Heart right ventricle (tissue), 16 donors: ENCODE results near the gene ITPRID2. TPM values are rescaled to one million over a fixed set of nuclear protein-coding genes. Genes with fewer than 3 reads are reported as not detected.

ENCODE experiments used
- ATAC-seq, 8 donors: fragments of 200-7000 bp; cut with Tn5 transposase; one replicate each; pipeline ENCODE4 v1.9.1; 2020; ENCODE audit warnings: mild to moderate bottlenecking in 8 of 8, moderate library complexity in 8 of 8, moderate number of reproducible peaks in 1 of 8
- DNase-seq, 2 donors: peaks; one replicate each; pipeline ENCODE4 v3.0.0-alpha.2; 2020
- H3K27ac ChIP-seq, 10 donors: fragments of 200-600 bp; sonication (generic) in 2 of 10; one replicate each; pipeline versions ENCODE4 v1.5.0 to v1.8.0; 2020 to 2022; ENCODE audit warnings: mild to moderate bottlenecking in 3 of 10
- H3K27me3 ChIP-seq, 7 donors: fragments of 200-600 bp; one replicate each; pipeline ENCODE4 v1.8.0; 2021 to 2022; ENCODE audit warnings: mild to moderate bottlenecking in 2 of 7
- H3K36me3 ChIP-seq, 9 donors: fragments of 200-600 bp; sonication (generic) in 1 of 9; one replicate each; pipeline versions ENCODE4 v1.5.0 to v1.8.0; 2020 to 2022; ENCODE audit warnings: mild to moderate bottlenecking in 2 of 9
- H3K4me1 ChIP-seq, 9 donors: fragments of 200-600 bp; sonication (generic) in 1 of 9; one replicate each; pipeline versions ENCODE4 v1.5.0 to v1.8.0; 2020 to 2022; ENCODE audit warnings: mild to moderate bottlenecking in 4 of 9
- H3K4me3 ChIP-seq, 10 donors: fragments of 200-600 bp; sonication (generic) in 2 of 10; one replicate each; pipeline versions ENCODE4 v1.5.0 to v1.8.0; 2020 to 2022; ENCODE audit warnings: mild to moderate bottlenecking in 7 of 10, moderate library complexity in 2 of 10
- H3K9me3 ChIP-seq, 11 donors: fragments of 200-600 bp in 10 of 11; sonication (generic) in 2 of 11; one replicate each; pipeline versions ENCODE4 v1.5.0 to v1.8.0; 2013 to 2022; ENCODE audit warnings: mild to moderate bottlenecking in 2 of 11, control low read depth in 1 of 11, moderate library complexity in 1 of 11
- WGBS, 2 donors: extraction: QIAGEN DNeasy Blood & Tissue Kit; methylation state at CpG; one replicate each; pipeline ENCODE4 v1.1.7; 2013; ENCODE audit warnings: inconsistent platforms in 1 of 2; 5-methylcytosine and 5-hydroxymethylcytosine counted together
- intact Hi-C, 10 donors: fragments of 100-400 bp; cut with DNase I; formaldehyde crosslinking; loops; one replicate each; pipeline versions ENCODE4 v1.11.1 to v1.14.2; 2022
- polyA plus RNA-seq, 2 donors: library from polyadenylated mRNA; stranded (reverse); fragments of 200-250 nt; gene quantifications; one replicate each; pipeline ENCODE4 v1.2.3, GENCODE V29; 2013
- total RNA-seq, 10 donors: library from RNA; stranded (reverse); fragmentation: NEBNext Ultra II Directional in 3 of 10; extraction: Animal tissue kit (Norgen Biotek cat#: 25700) in 3 of 10; gene quantifications; one replicate each; pipeline versions ENCODE4 v1.2.1 to v1.2.4, GENCODE V29; 2021 to 2023
- TF ChIP-seq, protein P1 (sequence below), 9 donors: fragments of 200-600 bp; sonication (generic) in 2 of 9; IDR thresholded peaks; one replicate each; pipeline versions ENCODE4 v1.5.0 to v1.8.0; 2021 to 2022; ENCODE audit warnings: antibody characterized with exemption in 9 of 9, mild to moderate bottlenecking in 5 of 9, moderate library complexity in 1 of 9
- donor health status: Arrhythmogenic right ventricular cardiomyopathy.
- donor health status: ischemic (EF 13 %, LVEDD 7.1; RV severe dilation, severe dysfunction).
- donor health status: healthy with polysubstance abuse.
- donor health status: DM: no; HTN: yes; CAD: no.
- donor health status: DM: no; HTN: no; CAD: no.
- donor health status: ischemic (EF 25% LVEDD 6.9; RV normal size, moderate dysfunction).
- donor health status: ischemic (EF 25% LVEDD 5.7; RV mildly dilated, moderate dysfunction).
- donor health status: healthy.
- donor health status: DM: yes; HTN: yes; CAD: no.
- donor health status: Ischemic cardiomyopathy.
- donor health status: ischemic (EF 35%, LVEDD 5.7; RV mildly dilated, moderate dysfunction).
- donor health status: nonischemic (EF 11% LVEDD 7.7; RV severe dilation, severe dysfunction).
- donor health status: DM: yes; HTN: yes; CAD: no.
- donor health status: PGD.
- donor health status: ischemic (EF 29% LVEDD 5.4; RV normal size, mild dysfunction).
- donor health status: nonischemic (EF 23%, LVEDD 6.1; RV moderate dilation, normal function).

The ITPRID2 gene
- total and polyA plus RNA-seq, 12 donors: 30.6 to 119 (median 67.9) TPM

DNA sequence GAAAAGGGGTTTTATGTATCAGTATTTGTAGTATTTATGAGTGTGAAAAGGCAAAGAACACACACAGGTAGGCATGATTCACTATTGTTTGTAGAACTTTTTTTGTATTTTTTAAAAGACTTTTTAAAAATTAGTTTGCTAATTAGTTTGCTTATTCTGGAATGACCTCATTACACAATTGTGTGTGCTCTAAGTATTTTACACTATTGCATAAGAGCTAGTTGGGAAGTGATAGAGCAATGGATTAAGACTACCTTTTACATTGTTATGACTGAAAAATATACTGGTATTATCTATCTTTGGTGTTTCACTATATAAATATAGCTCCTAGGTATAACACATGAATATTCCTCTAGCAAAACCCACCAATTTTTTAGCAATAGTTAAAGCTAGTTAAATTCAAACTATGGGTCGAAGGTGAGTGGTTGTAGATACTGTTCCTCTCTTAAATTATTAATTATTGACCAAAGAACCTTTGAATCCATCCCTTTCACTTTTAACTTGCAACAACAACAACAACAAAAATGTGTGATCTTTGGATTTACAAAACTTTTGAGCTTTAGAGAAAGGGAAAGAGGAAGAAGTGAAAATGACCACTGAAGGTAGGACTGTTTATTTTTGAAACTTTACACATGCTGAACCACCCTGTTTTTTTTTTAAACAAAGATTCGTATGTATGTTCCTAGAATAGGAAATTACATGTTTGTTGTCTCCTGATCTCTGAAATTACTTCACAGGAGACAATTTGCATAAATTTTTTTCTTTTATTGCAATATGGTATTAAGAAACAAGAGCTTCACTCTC, 18.7 kb downstream of the ITPRID2 start:
- no peaks in the 10 kb centered on the region for H3K9me3 ChIP-seq
- no peaks in the 10 kb centered on the region for H3K27me3 ChIP-seq
- 67 to 72% methylated on average over 2 of the region's 2 CpGs for WGBS, 2 donors
- intact Hi-C loops: no loop called here
- H3K27ac ChIP-seq: no peak overlapping the region
- H3K4me1 ChIP-seq: peaks cover 0 to 65% (median 28%) of the 10 kb centered on the region in 9 donors
- ATAC-seq: no peak
- H3K4me3 ChIP-seq: no peak overlapping the region
- H3K36me3 ChIP-seq: peaks cover 0 to 92% (median 33%) of the 10 kb centered on the region in 9 donors
- TF ChIP-seq, protein P1, sequence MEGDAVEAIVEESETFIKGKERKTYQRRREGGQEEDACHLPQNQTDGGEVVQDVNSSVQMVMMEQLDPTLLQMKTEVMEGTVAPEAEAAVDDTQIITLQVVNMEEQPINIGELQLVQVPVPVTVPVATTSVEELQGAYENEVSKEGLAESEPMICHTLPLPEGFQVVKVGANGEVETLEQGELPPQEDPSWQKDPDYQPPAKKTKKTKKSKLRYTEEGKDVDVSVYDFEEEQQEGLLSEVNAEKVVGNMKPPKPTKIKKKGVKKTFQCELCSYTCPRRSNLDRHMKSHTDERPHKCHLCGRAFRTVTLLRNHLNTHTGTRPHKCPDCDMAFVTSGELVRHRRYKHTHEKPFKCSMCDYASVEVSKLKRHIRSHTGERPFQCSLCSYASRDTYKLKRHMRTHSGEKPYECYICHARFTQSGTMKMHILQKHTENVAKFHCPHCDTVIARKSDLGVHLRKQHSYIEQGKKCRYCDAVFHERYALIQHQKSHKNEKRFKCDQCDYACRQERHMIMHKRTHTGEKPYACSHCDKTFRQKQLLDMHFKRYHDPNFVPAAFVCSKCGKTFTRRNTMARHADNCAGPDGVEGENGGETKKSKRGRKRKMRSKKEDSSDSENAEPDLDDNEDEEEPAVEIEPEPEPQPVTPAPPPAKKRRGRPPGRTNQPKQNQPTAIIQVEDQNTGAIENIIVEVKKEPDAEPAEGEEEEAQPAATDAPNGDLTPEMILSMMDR (IDR thresholded peaks at IDR 0.05): no peak
- DNase-seq: no peak

DNA sequence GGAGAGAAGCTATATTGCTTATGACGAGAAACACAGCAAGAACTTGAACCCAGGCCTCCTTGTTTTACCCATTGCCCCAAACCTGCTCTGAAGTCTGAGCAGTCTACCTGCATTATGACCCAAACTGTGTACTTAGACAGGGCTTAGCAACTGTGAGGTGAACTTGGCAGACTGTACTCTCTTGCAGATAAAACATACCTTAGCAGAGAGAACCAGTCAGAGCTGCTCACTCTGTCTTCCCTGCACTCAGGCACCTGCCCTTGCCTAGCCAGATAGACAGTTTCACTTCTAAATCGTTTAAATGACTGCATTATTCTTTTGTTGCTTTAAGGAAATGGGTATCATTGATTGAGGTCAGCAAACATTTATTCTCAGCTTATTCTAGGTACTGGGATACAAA, 20.3 kb downstream of the ITPRID2 start:
- Histone ChIP-seq H3K27ac (no peak overlapping the region), H3K4me1 (peaks cover 0 to 51% (median 24%) of the 10 kb centered on the region in 9 donors), H3K4me3 (no peak overlapping the region), H3K9me3 (no peaks in the 10 kb centered on the region), H3K27me3 (no peaks in the 10 kb centered on the region), H3K36me3 (peaks cover 0 to 92% (median 39%) of the 10 kb centered on the region in 9 donors)
- ATAC-seq: no peak
- TF ChIP-seq, protein P1 (IDR thresholded peaks at IDR 0.05): no peak
- WGBS, 2 donors: 47 to 67% methylated on average over 2 of the region's 2 CpGs
- intact Hi-C loops: no loop called here
- no peak for DNase-seq

DNA sequence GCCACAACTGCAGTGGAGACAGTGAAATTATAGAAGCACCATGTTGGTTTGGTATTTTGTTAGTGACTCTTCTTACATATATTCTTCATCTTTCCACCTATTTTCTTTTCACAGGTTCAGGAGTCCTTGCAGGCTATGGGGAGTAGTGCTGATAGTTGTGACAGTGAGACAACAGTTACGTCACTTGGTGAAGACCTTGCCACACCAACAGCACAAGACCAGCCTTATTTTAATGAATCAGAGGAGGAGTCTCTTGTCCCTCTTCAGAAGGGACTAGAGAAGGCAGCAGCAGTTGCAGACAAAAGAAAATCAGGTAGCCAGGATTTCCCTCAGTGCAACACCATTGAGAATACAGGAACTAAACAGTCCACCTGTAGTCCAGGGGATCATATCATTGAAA, 23.6 kb downstream of the ITPRID2 start:
- TF ChIP-seq, protein P1 (IDR thresholded peaks at IDR 0.05): no peak
- intact Hi-C loops: no loop called here
- DNase-seq: no peak
- Histone ChIP-seq H3K4me1 (peaks cover 0 to 18% (median 5%) of the 10 kb centered on the region in 9 donors), H3K4me3 (no peak overlapping the region), H3K27ac (no peak overlapping the region), H3K36me3 (peaks cover 0 to 100% (median 63%) of the 10 kb centered on the region in 9 donors), H3K27me3 (no peaks in the 10 kb centered on the region), H3K9me3 (no peaks in the 10 kb centered on the region)
- no peak for ATAC-seq
- 92 to 97% methylated on average over 1 of the region's 1 CpG for WGBS, 2 donors

- Histone ChIP-seq H3K36me3 (peaks cover 0 to 100% (median 70%) of the 10 kb centered on the region in 9 donors), H3K27me3 (no peaks in the 10 kb centered on the region), H3K9me3 (no peaks in the 10 kb centered on the region), H3K4me1 (peaks cover 0 to 2% (median 0%) of the 10 kb centered on the region in 9 donors), H3K4me3 (no peak overlapping the region), H3K27ac (no peak overlapping the region)
- WGBS, 2 donors: 79 to 80% methylated on average over 5 of the region's 5 CpGs
- intact Hi-C loops: no loop called here
- DNase-seq (no peak), ATAC-seq (no peak)
- TF ChIP-seq, protein P1 (IDR thresholded peaks at IDR 0.05): no peak
Measured at GRCh38 chr2:181916726-181917718, 25.5 kb downstream of the ITPRID2 start.
